ENCODE data around the gene LTBP1. TPM values are rescaled to one million over a fixed set of nuclear protein-coding genes. Genes with fewer than 3 reads are reported as not detected.

LTBP1 gene
- total RNA-seq, 2 experiments from 2014 or later: 61.1 to 82.6 TPM

DNA sequence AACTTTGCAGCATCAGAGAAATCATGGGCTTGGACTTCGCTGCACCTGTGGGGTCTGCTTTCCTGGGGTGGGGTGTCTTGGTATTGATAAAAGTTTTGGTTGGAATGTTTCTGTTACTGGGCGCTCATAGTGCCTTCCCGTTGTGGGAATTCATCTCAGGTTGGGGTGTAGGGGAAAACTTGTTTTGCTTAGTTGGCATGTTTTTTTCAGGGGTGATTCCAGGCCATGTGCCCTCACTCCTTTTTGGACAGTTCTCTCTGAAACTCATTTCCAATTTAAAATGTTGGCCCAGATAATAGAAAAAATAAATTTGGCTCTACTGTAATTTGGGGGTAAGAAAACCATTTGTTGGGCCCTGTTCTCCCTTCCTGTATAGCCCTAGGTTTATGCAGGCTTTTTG is 1.5 kb downstream of the LTBP1 start:
- H3K4me2 ChIP-seq (ENCODE audit: low read length): peak overlapping the region; percentile 90

DNA sequence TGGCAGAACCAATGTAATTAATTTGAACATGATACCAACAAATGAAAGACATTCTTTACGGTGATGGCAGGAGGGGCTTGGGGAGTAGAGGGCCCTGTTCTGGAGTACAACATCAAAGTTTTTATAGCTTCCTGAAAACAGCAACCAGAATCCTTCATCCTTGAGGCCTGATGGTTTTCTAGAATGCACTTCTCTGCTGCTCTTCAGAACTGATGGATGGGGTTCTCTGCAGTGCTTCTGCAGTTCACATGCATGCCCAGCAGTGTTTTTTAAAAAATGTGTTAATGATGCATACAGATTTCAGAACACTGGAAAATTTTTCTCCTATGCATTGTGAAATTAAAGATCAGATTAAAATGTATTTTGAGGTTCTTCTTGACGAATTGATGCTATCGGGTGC is 2.5 kb downstream of the LTBP1 start:
- Histone ChIP-seq H3K4me2 (ENCODE audit: low read length) (peak overlapping the region; percentile 90), H3K9me3 (ENCODE audit: low read length) (peaks cover 2% of the 10 kb centered on the region; the same call in 1 of the 2 replicates), H3K4me1 (ENCODE audit: insufficient read depth, low read length, poor library complexity, severe bottlenecking) (peaks cover 70% of the 10 kb centered on the region), H2AFZ (ENCODE audit: low read length) (no peak overlapping the region), H4K20me1 (ENCODE audit: insufficient read depth, low read length) (no peaks in the 10 kb centered on the region), H3K9me2 (ENCODE audit: insufficient read depth, low read length) (no peaks in the 10 kb centered on the region), H3K4me3 (ENCODE audit: low read depth, low read length, poor library complexity, severe bottlenecking) (peak overlapping the region; percentile 71), H3K36me3 (ENCODE audit: insufficient read depth, low read length) (peaks cover 50% of the 10 kb centered on the region), H3K27ac (ENCODE audit: low read depth, low read length, poor library complexity, severe bottlenecking) (peak overlapping the region; percentile 78), H3K79me2 (ENCODE audit: insufficient read depth, low read depth, low read length) (peaks cover 63% of the 10 kb centered on the region)
- ChIA-PET POLR2A (interaction anchor here (0.7 to 1.4 kb wide), 5 partner anchors 8 to 137 kb away, joined by 3 to 7 read pairs (median 4); no protein-coding TSS in a partner anchor), CTCF (ENCODE audit: unreplicated experiment) (no interaction called here)
- TSS peak; percentile 16 for BruUV-seq (replicated peaks)
- TF ChIP-seq EZH2phosphoT487 (IDR thresholded peaks at IDR 0.05; ENCODE audit: borderline replicate concordance, low read depth, low read length): no peak
- TF ChIP-seq, protein P1, sequence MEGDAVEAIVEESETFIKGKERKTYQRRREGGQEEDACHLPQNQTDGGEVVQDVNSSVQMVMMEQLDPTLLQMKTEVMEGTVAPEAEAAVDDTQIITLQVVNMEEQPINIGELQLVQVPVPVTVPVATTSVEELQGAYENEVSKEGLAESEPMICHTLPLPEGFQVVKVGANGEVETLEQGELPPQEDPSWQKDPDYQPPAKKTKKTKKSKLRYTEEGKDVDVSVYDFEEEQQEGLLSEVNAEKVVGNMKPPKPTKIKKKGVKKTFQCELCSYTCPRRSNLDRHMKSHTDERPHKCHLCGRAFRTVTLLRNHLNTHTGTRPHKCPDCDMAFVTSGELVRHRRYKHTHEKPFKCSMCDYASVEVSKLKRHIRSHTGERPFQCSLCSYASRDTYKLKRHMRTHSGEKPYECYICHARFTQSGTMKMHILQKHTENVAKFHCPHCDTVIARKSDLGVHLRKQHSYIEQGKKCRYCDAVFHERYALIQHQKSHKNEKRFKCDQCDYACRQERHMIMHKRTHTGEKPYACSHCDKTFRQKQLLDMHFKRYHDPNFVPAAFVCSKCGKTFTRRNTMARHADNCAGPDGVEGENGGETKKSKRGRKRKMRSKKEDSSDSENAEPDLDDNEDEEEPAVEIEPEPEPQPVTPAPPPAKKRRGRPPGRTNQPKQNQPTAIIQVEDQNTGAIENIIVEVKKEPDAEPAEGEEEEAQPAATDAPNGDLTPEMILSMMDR (conservative IDR thresholded peaks at IDR 0.05; ENCODE audit: low read length): no peak; the same call in 1 of the 2 replicates
- intact Hi-C loops (cut with micrococcal nuclease; ENCODE audit: unreplicated experiment): loop anchor here (5.0 kb wide), 3 partner anchors 83 to 423 kb away; partner anchors contain the start of gene TTC27
- DNase-seq (ENCODE audit: low spot score): peak; percentile 35

More for the DNA sequence above, 1.5 kb downstream of the LTBP1 start:
- peaks cover 6% of the 10 kb centered on the region; the same call in 1 of the 2 replicates for H3K9me3 ChIP-seq (ENCODE audit: low read length)
- peak overlapping the region; percentile 78 for H3K27ac ChIP-seq (ENCODE audit: low read depth, low read length, poor library complexity, severe bottlenecking)
- peaks cover 54% of the 10 kb centered on the region for H3K79me2 ChIP-seq (ENCODE audit: insufficient read depth, low read depth, low read length)
- H3K36me3 ChIP-seq (ENCODE audit: insufficient read depth, low read length): peaks cover 40% of the 10 kb centered on the region
- no peaks in the 10 kb centered on the region for H3K9me2 ChIP-seq (ENCODE audit: insufficient read depth, low read length)
- ChIA-PET CTCF (ENCODE audit: unreplicated experiment) (no interaction called here), POLR2A (interaction anchor here (1.0 to 1.4 kb wide), 5 partner anchors 9 to 138 kb away, joined by 3 to 7 read pairs (median 4); no protein-coding TSS in a partner anchor)
- BruUV-seq (replicated peaks): no TSS peak
- no peak for TF ChIP-seq EZH2phosphoT487 (IDR thresholded peaks at IDR 0.05; ENCODE audit: borderline replicate concordance, low read depth, low read length)
- TF ChIP-seq, protein P1 (conservative IDR thresholded peaks at IDR 0.05; ENCODE audit: low read length): no peak
- intact Hi-C loops (cut with micrococcal nuclease; ENCODE audit: unreplicated experiment): loop anchor here (5.0 kb wide), 3 partner anchors 84 to 424 kb away; partner anchors contain the start of gene TTC27
- DNase-seq (ENCODE audit: low spot score): no peak
- peaks cover 62% of the 10 kb centered on the region for H3K4me1 ChIP-seq (ENCODE audit: insufficient read depth, low read length, poor library complexity, severe bottlenecking)
- H4K20me1 ChIP-seq (ENCODE audit: insufficient read depth, low read length): no peaks in the 10 kb centered on the region
- peak overlapping the region; percentile 71 for H3K4me3 ChIP-seq (ENCODE audit: low read depth, low read length, poor library complexity, severe bottlenecking)
- no peak overlapping the region for H2AFZ ChIP-seq (ENCODE audit: low read length)

DNA sequence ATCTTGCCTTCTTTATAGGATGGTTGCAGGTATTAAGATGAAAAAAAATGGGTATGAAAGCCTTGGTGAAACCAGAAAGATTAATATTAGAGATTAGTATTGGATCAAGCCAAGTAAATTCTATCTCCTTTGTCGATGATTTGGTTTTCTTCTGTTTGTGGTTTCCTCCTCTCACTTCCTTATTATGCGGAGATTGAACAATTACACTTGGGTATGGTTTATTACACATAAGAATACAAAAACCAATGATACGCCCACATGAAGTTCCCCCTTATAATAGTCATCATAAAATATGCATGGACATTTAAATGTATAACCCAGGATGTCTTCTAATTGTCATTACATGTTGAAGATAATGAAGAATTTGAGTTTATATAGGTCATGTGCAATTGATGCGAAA is 4.9 kb downstream of the LTBP1 start:
- BruUV-seq (replicated peaks): no TSS peak
- Histone ChIP-seq H3K27ac (ENCODE audit: low read depth, low read length, poor library complexity, severe bottlenecking) (peak overlapping the region; percentile 78), H2AFZ (ENCODE audit: low read length) (no peak overlapping the region; the same call in 1 of the 2 replicates), H3K4me1 (ENCODE audit: insufficient read depth, low read length, poor library complexity, severe bottlenecking) (peaks cover 67% of the 10 kb centered on the region), H3K36me3 (ENCODE audit: insufficient read depth, low read length) (peaks cover 74% of the 10 kb centered on the region), H3K9me2 (ENCODE audit: insufficient read depth, low read length) (no peaks in the 10 kb centered on the region), H3K4me2 (ENCODE audit: low read length) (peak overlapping the region; percentile 90), H3K9me3 (ENCODE audit: low read length) (no peaks in the 10 kb centered on the region), H4K20me1 (ENCODE audit: insufficient read depth, low read length) (no peaks in the 10 kb centered on the region), H3K79me2 (ENCODE audit: insufficient read depth, low read depth, low read length) (peaks cover 82% of the 10 kb centered on the region), H3K4me3 (ENCODE audit: low read depth, low read length, poor library complexity, severe bottlenecking) (peak overlapping the region; percentile 71)
- intact Hi-C loops (cut with micrococcal nuclease; ENCODE audit: unreplicated experiment): no loop called here
- ChIA-PET CTCF (ENCODE audit: unreplicated experiment) (no interaction called here), POLR2A (interaction anchor here (1.0 to 1.3 kb wide), 2 partner anchors 100 to 134 kb away, joined by 3 to 4 read pairs; no protein-coding TSS in a partner anchor)
- TF ChIP-seq, protein P1 (conservative IDR thresholded peaks at IDR 0.05; ENCODE audit: low read length): no peak
- no peak for TF ChIP-seq EZH2phosphoT487 (IDR thresholded peaks at IDR 0.05; ENCODE audit: borderline replicate concordance, low read depth, low read length)
- peak; percentile 44 for DNase-seq (ENCODE audit: low spot score)
